Retinal pigment epithelial cell (primary cell): ENCODE results near the gene ZNRD2.

Experiments
- DNase-seq: peaks from one replicate; pipeline ENCODE4 v3.0.0-alpha.2; 2010; ENCODE audit warnings: low read depth
- H3K4me3 ChIP-seq: 2 replicates; pipeline ENCODE4 v1.5.1; 2011; ENCODE audit warnings: mild to moderate bottlenecking, low read length, control low read depth, moderate library complexity
- TF ChIP-seq, protein P1 (sequence below): conservative IDR thresholded peaks from 2 replicates; pipeline ENCODE4 v1.5.1; 2011; ENCODE audit warnings: low read depth, low read length, control low read depth, inconsistent platforms

Gene ZNRD2

DNA sequence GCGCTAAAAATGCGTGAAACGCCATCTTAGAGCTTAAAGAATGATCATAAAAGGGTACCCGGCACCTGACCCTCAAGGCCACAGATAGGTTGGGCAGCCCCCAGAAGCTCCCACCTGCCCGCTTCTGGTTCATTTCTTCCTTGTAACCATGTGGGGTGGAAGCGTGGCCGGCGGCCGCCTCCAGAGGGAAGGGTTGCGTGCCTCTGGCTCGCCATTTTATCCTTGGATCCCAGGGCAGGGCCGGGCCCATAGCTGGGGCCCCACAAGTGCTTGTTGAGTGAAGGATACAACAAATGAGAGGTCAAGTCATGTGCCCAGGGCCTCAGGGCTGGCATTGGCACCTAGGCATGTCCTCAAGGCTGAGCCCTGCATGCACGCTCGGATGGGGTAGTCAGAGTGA is 51.2 kb downstream of the ZNRD2 start:
- TF ChIP-seq, protein P1, sequence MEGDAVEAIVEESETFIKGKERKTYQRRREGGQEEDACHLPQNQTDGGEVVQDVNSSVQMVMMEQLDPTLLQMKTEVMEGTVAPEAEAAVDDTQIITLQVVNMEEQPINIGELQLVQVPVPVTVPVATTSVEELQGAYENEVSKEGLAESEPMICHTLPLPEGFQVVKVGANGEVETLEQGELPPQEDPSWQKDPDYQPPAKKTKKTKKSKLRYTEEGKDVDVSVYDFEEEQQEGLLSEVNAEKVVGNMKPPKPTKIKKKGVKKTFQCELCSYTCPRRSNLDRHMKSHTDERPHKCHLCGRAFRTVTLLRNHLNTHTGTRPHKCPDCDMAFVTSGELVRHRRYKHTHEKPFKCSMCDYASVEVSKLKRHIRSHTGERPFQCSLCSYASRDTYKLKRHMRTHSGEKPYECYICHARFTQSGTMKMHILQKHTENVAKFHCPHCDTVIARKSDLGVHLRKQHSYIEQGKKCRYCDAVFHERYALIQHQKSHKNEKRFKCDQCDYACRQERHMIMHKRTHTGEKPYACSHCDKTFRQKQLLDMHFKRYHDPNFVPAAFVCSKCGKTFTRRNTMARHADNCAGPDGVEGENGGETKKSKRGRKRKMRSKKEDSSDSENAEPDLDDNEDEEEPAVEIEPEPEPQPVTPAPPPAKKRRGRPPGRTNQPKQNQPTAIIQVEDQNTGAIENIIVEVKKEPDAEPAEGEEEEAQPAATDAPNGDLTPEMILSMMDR: no peak
- H3K4me3 ChIP-seq: no peak overlapping the region
- DNase-seq: no peak
